Activated gamma-delta T cell treated with Interleukin-2 at 50 U/mL for 16 hours (primary cell): ENCODE measurements around the gene RIPK3.
A peak's percentile ranks its signal among the peaks of the same experiment; 100 is the strongest.

ENCODE experiments used
- DNase-seq: peaks from one replicate; pipeline ENCODE4 v3.0.0-alpha.2; 2020

RIPK3 gene

GRCh38 chr14:24299255-24300191, 40.3 kb downstream of the RIPK3 start, which contains the start of the genes DHRS1 and NOP9:
TSS of gene DHRS1 (minus strand) at chr14:24299780. CDS start at chr14:24299106, 674 bp downstream.
TSS of gene NOP9 (plus strand) at chr14:24299850. CDS start at chr14:24299955, 105 bp downstream.
- DNase-seq: peak; percentile 90

GRCh38 chr14:24298892-24299254, 40.9 kb downstream of the RIPK3 start:
- DNase-seq: no peak

- no peak for DNase-seq
Measured at GRCh38 chr14:24297190-24297964, 42.4 kb downstream of the RIPK3 start.

- peak; percentile 61 for DNase-seq
Measured at GRCh38 chr14:24296341-24297157, 43.2 kb downstream of the RIPK3 start.

DNA sequence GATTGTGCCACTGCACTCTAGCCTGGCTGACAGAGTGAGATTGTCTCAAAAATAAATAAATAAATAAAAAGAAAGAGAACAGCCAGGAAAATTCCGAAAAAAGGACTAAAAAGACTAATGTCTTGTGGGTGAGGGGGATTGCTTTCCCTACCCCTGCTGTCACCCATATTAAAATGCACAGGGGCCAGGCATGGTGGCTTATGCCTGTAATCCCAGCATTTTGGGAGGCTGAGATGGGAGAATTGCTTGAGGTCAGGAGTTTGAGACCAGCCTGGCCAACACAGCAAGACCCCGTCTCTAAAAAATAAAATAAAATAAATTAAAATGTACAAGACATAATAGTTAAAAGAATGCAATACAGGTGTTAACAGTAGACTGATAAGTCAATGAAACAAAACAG, 46.3 kb downstream of the RIPK3 start:
- no peak for DNase-seq

DNA sequence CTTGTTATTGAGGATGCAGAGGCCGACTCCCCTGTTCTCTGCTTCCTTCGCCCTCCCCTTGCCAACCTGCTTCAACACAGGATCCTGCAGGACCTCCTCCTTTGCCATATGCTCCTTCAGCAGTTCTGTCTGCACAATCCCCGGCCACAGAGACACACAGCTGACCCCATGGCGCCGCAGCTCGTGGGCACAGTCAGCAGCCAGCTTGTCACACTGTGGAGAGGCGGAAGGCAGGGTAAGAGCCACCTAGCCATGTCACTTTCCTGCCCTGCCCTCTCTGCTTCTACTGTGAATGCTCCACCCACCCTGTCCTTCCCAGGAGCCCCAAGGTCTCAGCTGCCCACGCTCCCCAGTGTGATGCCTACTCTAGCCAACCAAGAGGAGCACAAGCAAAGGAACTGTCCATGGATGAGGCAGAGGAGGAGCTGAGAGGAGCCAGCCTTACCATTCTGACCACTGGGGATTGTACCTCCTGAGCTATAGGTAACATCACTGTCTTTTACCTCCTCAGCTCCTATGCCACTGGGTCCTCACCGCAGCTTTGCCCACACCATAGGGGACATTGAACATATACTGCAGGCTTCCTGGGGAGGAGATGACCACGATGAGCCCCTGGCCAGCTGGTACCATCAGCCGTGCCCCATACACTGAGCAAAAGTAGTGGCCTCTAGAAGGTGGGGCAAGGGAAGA, 47.5 kb downstream of the RIPK3 start:
- DNase-seq: no peak

DNA sequence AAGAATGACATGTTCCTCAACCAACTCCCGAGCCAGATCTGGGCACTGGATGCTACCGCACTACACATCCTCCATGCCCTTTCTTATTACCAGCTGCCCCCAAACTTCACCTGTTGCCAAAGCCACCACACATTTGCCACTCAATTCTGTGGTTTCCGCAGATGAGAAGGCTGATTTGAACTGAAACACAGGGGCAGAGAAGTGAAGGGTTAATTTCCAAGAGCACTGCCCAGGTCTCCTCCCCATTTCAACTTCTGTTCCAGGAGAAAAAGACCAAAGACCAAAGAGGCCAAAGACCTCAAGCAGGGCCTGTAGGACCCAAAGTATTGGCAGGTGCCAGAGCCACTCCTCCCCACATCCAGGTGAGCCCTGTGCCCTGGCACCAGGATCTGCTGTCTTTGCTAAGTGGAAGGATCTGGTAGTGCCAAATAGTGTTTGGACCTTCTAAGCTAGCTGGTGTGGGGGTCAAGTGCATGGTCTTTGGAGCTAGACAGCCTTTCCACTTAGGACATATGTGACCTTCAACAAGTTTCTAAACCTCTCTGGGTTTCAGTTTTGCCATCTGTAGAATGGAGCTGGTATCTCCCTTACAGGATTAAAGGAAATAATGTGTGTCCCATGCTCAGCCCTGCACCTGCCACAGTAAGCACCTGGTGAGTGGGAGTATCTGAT, 48.2 kb downstream of the RIPK3 start:
- DNase-seq: no peak

- no peak for DNase-seq
Measured at GRCh38 chr14:24290746-24291145, 49.0 kb downstream of the RIPK3 start.

DNA sequence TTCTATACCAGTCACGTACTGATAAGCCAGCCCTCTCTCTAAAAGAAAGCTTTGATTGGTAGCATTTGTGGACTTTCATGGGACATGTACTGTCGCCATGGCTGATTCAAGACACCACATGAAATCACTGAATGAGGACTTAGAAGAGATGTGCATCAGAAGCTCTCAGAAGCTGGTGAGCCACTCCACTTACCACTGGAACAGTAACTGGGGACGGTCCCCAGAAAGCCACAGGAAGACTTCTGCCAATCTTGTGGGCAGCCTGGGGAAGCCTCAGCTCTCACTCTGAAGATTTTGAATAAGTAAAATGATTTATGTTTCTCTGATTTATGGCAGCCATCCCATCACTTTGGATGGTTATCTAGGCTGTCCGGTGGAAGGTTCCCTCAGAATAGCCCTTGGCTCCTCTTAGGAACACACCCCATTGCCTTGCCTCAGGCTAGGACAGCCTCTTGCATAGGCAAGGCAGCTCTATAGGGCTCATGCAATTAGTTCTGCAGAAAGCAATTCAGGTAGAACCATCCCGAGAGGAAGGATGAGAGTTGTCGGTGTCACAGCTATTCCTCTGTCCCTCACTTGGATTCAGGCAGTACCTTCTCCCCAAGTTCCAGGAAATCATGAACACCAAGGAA, 50.0 kb downstream of the RIPK3 start:
- no peak for DNase-seq

DNA sequence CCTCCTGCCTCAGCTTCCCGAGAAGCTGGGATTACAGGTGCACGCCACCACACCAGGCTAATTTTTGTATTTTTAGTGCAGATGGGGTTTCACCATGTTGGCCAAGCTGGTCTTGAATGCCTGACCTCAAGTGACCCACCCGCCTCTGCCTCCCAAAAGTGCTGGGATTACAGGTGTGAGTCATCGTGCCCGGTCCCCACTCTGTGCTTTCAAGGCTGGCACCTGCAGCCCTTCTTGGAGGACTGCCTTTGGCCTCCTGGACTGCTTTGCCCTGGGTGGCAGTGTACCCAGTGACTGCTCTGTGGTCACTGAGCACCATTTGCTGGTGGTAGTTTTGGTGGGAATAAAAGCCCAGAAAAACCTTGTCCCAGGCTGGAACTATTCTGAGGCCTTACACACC, 52.8 kb downstream of the RIPK3 start:
- no peak for DNase-seq
